Fibroblast of mammary gland (primary cell): ENCODE data around the gene PEX3.

Experiments used
- DNase-seq: peaks from one replicate; pipeline ENCODE4 v3.0.0-alpha.2; 2010; ENCODE audit warnings: low read depth
- H3K4me3 ChIP-seq: 2 replicates; pipeline ENCODE4 v1.5.1; 2011; ENCODE audit warnings: low read depth, mild to moderate bottlenecking, low read length, moderate library complexity; ENCODE audit not compliant: control insufficient read depth
- CTCF ChIP-seq: conservative IDR thresholded peaks from 2 replicates; pipeline ENCODE4 v1.5.1; 2011; ENCODE audit warnings: low read depth, low read length, inconsistent platforms; ENCODE audit not compliant: control insufficient read depth, insufficient read depth

The PEX3 gene

GRCh38 chr6:143486752-143487151, 36.1 kb downstream of the PEX3 start:
- no peak overlapping the region for H3K4me3 ChIP-seq
- no peak for TF ChIP-seq CTCF
- DNase-seq, result no peak

- no peak overlapping the region for H3K4me3 ChIP-seq
- TF ChIP-seq CTCF, result no peak
- DNase-seq, result no peak
Measured at GRCh38 chr6:143490244-143490643, 39.6 kb downstream of the PEX3 start.

GRCh38 chr6:143490775-143491174, 40.2 kb downstream of the PEX3 start:
- no peak overlapping the region for H3K4me3 ChIP-seq
- TF ChIP-seq CTCF, result no peak
- no peak for DNase-seq

- no peak overlapping the region for H3K4me3 ChIP-seq
- no peak for DNase-seq
- no peak for TF ChIP-seq CTCF
Measured at GRCh38 chr6:143496974-143497373, 46.4 kb downstream of the PEX3 start.

GRCh38 chr6:143498428-143498827, 47.8 kb downstream of the PEX3 start:
- TF ChIP-seq CTCF, result no peak
- no peak for DNase-seq

GRCh38 chr6:143501851-143502250, 51.2 kb downstream of the PEX3 start:
- DNase-seq, result no peak
- H3K4me3 ChIP-seq, result no peak overlapping the region
- TF ChIP-seq CTCF, result no peak

More at GRCh38 chr6:143498428-143498827, 47.8 kb downstream of the PEX3 start:
- no peak overlapping the region for H3K4me3 ChIP-seq

- no peak for TF ChIP-seq CTCF
- no peak for DNase-seq
- H3K4me3 ChIP-seq, result no peak overlapping the region
Measured at GRCh38 chr6:143504369-143504768, 53.8 kb downstream of the PEX3 start.
